HG02763 (cell line): Measurements from ENCODE around the gene CMTM7.
"Not testable (repeated sequence)": the region's sequence is repeated elsewhere in the genome, so short reads cannot be mapped to it uniquely, and the experiment has no call there.

ENCODE experiments used
- ATAC-seq: cut with Tn5 transposase; IDR thresholded peaks from one replicate; pipeline ENCODE4 v1.9.1; 2021; ENCODE audit warnings: mild to moderate bottlenecking, moderate library complexity; ENCODE audit not compliant: unreplicated experiment

CMTM7 gene

DNA sequence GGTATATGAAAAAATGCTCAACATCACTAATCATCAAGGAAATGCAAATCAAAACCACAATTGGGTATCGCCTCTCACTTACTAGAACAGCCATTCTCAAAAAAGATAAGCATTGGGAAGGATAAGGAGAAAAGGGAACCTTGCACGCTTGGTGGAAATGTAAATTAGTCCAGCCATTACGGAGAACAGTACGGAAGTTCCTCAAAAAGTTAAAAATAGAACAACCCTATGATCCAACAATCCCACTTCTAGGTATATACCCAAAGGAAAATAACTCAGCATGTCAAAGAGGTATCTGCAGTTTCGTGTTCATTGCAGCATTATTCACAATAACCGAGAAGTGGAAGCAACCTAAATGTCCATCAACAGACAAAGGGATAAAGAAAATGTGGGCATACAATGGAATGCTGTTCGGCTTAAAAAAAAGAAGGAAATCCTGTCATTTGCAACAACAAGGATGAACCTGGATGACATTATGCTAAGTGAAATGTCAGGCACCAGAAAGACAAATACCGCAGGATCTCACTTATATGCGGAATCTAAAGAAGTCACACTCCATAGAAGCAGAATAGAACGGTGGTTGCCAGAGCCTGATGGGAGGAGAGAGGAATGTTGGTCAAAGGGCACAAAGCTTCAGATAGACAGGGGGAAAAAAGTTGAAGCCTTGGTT is 11.7 kb upstream of the CMTM7 start:
- no peak for ATAC-seq

DNA sequence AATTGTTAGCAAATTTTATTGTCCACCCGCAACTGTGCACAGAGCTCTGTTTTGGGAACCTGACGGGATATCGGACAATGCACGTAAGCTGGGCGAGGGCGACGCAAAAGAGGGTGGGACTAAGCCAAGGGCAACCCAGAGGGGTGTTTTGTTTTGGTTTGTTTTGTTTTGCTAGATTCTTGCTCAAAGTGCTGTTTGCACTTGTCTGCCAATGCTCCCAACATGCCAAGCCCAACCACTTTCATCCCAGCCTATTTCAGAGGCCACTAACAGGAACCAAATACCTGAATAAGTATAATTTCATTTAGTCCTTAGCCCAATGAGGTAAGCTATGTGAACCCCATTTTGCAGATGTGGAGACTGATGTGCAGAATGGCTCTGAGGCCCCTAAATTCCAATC is 9.7 kb upstream of the CMTM7 start:
- no peak for ATAC-seq

DNA sequence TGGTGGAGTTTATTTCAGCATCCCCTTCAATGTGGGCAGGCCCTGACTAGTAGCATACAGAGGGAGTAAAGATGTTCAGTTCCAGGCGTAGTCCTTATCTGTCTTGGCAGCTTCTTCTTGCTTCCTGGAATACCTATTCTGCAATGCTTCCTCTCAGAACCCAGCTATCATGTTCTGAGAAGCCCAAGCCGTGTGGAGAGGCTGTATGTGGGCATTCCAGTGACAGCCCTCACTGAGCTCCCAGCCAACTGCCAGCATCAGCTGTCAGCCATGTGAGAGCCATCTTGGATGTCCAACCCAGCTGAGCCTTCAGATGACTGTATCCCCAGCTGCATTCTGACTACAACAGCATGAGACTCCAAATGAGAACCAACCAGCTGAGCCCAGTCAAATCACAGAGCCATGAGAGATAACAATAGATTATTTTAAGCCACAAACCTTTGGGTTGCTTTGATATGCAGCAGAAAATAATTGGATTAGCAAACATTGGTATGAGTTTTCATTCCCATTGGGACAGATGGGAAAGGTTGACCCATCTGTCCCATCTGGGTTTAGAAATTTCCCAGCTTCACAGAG is 8.4 kb upstream of the CMTM7 start:
- ATAC-seq: no peak

DNA sequence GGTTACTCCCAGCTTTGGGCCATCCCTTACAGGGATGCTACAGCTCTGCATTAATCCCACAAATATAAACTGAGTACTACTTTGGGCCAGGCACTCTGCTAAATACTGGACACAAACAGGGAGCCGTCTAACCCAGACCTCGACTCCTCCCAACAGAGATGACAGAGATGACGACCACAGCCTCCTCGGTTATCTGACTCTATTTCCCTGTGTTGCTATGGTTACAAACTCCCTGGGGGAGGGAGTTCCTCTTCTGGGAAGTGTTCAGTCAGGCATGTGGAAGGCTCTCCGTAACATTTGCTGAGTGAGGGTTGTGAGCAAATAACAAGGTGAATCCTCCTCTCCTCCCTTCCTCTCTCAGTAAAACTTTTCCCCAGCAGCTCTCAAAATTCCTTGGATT is 6.7 kb upstream of the CMTM7 start:
- no peak for ATAC-seq

DNA sequence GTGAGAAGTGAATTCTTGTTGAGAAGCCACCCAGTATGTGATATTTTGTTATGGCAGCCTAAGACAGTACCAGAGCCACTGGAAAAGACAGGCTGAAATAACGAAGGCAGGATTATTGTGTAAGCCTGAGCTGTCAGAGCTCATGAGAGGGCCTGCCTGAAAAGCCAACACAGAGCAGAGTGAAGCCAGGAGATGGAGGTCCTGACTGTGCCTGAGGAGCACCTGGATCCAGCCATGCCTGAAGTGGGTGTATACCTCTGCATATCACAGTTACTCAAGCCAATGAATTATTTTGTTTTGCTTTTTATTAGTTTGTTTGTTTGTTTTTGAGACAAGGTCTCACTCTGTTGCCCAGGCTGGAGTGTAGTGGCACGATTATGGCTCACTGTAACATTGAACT is 4.1 kb upstream of the CMTM7 start:
- ATAC-seq: no peak

DNA sequence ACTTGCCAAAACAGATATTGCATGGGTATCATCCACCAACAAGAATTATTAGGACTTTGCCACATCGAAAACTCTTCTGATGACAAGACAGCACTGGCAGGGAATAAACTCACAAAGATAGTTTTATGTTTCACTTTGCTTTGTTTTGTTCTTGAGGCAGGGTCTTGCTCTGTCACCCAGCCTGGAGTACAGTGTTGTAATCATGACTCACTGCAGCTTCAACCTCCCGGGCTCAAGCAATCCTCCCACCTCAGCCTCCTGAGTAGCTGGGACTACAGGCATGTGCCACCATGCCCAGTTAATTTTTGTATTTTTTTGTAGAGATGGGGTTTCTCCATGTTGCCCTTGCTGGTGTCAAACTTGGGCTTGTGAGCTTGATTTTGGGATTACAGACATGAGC is 2.1 kb upstream of the CMTM7 start:
- not testable (repeated sequence) for ATAC-seq

DNA sequence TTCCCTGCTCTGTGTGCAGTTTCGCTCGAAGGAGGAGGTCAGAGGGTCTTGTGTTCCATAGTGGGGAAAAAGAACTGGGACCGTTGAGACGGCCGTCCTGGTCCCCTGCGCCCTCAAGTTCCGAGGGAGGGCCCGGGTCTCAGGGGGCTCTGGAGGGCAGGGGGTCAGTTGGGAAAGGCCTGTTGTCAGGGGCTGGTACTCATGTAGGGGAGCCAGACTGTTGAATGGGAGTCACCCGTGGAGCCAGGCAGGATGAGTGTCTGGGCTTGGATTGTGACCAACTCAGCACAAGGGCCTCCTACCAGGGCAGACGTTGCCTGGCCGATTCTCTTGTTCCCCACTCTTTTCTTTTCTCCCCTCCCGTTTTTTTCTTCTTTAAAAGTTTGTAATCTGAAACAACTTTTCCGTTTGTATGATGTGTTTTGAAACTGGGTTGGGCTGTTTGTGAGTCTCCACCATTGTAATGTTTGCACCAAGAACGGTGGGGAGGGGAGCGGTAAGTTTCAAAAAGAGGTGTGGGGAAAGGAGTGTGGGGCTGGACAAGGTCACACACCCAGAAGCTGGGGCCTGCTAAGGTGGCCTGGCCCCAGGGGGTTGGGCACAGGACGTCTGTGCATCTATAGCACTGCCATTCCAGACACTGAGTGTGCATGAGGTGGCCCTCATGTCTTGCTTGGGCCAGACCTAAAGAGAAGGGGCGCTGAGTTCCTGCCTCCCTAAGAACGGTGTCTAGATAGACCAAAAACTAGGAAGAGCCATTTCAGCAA is 1.1 kb downstream of the CMTM7 start:
- no peak for ATAC-seq

DNA sequence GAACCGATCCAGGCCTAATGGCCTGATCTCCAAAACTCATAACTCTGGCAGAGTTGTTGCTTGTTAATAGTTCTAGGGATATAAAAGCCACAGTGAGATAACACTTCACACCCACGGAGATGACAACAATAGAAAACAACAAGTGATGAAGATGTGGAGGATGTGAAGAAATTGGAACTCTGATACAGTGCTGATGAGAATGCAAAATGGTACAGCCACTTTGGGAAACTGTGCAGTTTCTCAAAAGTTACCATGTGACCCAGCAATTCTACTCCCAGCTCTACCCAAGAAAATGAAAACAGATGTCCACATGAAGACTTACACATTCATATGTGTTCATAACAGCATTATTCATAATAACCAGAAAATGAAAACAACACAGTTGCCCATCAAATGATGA is 3.8 kb downstream of the CMTM7 start:
- no peak for ATAC-seq

DNA sequence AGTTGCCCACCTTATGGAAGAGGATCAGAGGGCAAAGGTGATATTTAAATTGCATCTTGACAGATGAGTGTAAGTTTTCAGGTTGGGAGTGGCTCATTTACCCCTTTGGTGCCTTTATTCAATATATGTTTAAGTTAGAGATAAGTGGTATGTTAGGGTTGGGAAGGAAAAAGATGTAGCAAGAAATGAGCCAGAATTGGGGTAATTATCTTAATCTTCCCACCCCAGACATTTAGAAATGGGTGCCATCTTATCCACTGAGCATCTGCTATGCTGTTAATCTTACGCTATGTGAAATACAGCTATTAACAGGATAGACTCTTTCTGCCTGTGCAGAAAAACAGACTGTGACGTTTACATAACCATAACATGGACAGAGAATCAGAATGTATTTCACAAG is 6.3 kb downstream of the CMTM7 start:
- no peak for ATAC-seq

DNA sequence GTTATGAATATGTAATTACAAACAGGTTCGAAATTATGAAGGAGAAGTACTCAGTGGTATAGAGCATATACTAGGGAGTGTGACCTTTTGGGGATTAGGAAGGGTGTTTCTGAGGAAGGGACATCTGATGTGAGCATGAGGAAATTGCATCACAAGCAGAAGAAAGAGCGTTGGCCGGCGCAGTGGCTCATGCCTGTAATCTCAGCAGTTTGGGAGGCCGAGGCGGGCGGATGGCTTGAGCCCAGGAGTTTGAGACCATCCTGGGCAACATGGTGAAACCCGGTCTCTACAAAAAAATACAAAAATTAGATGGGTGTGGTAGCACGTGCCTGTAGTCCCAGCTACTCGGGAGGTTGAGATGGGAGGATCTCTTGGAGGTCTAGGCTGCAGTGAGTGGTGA is 6.9 kb downstream of the CMTM7 start:
- no peak for ATAC-seq

DNA sequence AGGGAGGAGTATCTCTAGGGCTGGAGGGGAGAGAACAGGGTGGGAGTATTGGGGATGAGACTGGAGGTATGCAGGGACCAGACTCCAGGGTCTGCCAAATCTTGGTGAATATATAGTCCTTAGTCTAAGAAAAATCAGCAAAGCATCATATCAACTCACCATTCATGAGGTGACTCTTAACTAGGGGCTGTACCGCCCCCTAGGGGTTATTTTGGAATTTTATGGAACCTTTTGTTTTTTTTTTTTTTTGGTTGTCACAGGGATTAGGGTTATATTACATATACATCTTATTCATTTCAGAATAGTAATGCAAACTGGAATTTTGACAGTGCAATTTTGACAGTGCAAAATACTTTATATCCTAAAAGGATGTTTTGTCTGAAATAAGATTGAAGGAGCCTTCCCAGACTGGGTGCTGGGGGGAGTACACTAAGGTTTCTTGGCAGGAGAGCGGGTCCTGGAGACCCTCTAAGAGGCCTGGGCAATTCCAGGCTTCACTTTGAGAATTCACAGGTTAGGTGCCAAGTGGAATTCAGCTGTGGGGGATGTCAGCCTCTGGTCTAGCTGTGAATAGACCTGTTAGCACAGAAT is 7.5 kb downstream of the CMTM7 start:
- no peak for ATAC-seq

DNA sequence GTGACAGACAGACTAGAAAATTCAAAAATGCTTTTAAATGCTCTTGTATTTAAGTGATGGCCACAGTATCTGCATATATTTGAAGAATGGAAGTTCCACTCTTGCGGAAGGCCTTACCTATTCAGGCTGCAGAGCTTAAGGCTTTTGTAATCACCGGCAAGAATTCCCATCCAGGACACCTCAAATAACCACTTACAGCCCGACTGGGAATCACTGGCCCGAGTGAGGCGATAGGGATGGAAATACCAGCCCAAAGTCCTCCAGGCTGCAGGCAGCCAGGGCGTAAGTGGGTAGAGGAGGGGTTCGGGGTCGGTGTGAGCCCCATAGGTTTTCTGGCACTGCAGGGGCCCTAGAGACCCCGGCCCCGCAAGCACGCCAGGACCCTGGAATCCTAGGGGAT is 9.5 kb downstream of the CMTM7 start:
- no peak for ATAC-seq

DNA sequence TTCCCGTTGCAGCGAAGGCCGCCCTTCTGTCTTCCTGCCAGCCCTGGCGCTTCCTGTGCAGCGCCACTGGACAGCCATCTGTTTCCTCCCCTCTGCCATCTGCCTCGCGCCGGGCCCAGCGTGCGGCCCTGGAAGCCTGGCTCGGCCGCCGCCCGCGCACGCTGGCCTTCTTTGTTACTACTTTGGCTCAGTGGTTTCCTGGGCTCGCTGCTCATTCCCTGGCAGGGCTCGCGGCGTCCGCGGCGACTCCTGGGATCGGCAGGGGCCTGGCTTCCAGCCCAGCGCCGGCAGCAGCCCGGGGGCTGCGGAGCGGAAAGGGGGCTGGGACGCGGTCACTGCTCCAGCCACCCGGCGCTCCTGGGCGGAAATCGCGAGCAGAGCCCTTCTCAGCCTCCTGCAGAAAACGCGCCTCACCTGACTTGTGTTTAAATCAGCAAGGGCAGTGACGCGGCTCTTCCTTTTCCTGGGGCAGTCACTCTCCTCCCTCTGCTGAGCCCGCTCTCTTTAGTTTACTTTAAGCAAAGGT is 10.0 kb downstream of the CMTM7 start:
- peak; percentile 62 for ATAC-seq

DNA sequence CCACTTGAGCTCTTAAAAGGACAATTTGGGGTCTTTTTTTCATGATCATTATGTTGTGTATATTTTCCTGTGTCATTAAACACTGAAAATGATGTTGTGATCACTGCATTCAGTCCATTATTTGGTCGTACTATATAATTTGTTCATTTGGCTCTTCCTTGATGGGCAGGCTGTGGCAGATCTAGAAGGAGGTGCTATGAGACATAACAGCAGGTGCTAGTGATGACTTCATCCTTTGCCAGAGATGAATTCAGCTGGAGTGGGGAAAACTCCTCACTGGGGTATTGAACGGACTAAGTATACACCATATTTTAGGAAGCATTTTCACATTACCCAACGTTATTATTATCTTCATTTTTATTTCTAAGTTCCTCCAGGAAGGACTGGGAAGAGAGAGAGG is 12.0 kb downstream of the CMTM7 start:
- ATAC-seq: no peak

DNA sequence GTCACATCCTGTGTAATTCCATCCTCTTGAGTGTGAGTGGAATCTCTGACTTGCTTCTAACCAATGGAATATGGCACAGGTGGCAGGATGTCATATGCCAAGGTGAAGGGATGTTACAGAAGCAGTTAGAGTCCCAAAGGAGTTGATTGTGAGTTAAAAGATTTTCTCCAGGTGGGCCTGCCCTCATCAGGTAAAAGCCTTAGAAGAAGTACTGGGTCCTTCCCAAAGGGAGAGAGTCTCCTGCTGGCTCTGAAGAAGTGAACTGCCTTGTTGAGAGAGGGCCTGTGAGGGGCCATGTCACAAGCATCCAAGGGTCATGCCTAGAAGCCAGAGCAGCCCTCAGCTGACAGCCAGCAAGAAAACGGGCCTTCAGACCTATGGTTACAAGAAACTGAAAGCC is 13.1 kb downstream of the CMTM7 start:
- ATAC-seq: no peak

DNA sequence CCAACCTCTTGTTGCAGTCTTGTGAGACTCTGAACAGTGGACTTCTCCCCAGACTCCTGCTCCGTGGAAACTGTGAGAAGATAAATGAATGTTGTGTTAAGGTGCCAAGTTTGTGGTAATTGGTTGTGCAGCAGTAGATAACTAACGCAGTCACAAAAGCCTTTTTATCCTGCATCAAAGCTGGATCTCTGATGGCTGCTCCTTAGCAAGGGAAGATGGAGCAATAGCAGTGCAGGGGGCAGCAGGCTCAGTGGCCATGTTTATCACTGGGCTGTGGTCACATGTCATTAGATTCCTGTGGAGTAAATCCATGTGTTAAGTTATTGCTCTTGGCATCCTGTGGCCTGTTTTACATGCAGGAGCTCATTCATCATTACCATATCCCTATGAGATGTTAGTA is 13.5 kb downstream of the CMTM7 start:
- ATAC-seq: no peak

DNA sequence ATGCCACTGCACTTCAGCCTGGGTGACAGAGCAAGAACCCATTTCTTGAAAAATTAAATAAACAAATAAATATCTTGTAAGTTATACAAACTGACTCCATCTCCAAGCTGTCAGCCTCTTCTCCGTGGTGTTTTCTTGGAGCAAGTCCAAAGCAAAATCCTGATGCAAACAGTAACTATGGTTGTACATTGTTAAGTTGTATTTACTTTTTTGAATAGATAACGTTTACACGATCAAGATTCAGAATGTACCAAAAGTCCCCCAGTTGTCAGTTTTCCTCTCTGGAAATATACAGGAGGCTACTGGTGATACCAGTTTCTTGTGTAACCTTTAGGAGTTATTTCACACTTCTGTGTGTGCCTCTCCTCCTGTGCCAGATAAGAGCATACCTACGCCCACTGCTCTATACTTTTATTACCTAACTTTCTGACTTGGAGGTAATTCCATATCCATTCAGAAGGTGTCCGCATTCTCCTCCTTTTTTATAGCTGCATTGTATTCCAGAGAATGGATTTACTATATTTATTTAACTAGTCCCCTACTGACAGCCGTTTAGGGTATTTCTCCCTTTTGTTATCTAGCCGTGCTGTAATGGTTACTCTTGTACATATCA is 14.2 kb downstream of the CMTM7 start:
- ATAC-seq: no peak

DNA sequence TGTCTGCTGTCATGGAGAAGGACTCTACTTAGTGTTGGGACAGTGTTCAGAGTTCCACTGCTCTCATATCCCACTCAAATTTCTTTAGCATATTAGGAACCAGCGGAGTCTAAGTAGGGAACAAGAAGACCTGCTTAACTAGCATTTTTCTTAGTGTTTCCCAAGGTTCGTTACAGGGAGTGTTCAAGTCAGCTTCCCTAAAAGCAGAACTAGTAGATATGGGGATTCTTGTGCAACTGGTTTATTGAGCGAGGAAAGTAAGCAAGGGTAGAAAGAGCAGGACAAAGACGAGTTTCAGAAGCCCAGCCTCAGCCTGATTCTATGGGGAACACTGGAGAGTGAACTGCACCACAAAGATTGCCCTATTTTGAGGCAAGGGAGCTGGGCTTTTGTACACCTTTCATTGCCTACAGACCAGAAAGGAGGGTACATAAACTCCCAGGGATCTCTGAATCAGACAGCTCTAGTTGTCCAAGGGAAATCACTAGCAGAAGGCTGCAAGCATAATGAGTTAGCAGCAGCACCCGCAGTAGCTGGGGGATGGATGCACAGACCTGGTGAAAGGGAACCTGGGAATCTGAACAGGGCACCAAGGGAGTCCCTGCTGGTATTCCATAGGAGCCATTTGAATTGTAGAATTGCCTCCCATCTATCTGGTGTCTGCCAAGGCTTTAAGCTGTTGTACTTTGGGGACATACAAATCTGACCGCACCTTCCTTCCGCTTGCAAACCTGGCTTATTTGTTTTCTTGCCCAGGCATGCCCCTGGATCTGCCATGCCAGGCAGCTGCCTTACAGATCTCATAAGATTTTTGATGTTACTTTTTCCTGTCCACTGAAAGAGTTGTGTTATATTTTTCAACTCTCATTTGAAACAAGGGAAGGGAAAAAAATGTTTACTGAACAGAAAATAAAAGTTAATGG is 15.1 kb downstream of the CMTM7 start:
- no peak for ATAC-seq

DNA sequence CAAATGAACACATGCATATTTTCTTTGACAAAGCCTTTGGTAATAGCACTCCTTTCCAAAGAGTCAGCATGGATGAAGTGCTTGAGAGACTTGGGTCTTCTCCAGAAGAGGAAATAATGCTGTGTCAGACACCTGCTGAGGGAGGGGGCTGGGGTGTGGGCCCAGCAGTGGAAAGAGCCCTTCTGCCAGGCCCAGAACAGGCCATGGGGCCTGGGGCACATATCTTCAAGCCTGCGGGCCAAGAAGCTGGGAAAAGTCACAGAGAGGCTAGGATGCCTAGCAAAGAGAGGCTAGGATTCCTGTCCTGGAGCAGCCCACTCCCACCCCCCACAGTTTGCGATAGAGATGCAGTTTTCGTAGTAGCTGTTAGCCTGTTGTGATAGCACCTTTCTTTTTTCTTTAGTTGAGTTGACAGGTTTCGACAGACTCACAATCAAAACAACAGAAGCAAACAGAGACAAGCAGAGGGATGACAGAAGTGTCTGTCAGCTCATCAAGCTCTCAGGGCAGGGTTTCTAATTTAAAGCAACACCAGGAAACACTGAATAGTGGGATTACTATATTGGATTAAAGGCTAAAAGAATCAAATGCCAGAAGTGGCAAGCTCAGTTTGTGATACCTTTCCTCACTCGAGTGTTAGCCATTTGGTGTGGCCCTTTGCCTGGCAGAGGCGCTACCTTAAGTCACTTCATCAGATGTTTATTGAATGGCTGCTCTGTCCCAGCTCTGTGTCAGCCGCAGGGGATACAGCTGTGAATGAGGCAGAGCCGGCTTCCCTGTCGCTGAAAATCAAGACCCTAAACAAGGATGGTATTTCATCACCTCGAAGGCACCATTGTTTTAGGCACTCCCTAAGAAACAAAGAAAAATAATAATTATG is 19.0 kb downstream of the CMTM7 start:
- ATAC-seq: no peak
